Vagina (tissue), 2 donors: ENCODE data around the gene NDST1.

ENCODE experiments used
- POLR2A ChIP-seq, 2 donors: fragments of 450-650 bp; IDR thresholded peaks; one replicate each; pipeline ENCODE4 v1.6.1; 2017; ENCODE audit warnings: antibody characterized with exemption in 2 of 2, mild to moderate bottlenecking in 2 of 2, moderate library complexity in 2 of 2
- POLR2AphosphoS5 ChIP-seq, 2 donors: sonication (generic); formaldehyde crosslinking; IDR thresholded peaks; one replicate each; pipeline ENCODE4 v1.9.0; 2017; ENCODE audit warnings: antibody characterized with exemption in 2 of 2, mild to moderate bottlenecking in 2 of 2, low read depth in 1 of 2; ENCODE audit not compliant: insufficient read depth in 1 of 2
- TF ChIP-seq, protein P1 (sequence below), 3 experiments: fragments of 450-650 bp in 2 of 3; fragments of 200-600 bp in 1 of 3; sonication (generic) in 1 of 3; IDR thresholded peaks; one replicate each; pipeline ENCODE4 v1.5.1; 2017 to 2019; ENCODE audit warnings: antibody characterized with exemption in 3 of 3, mild to moderate bottlenecking in 2 of 3, moderate library complexity in 2 of 3

DNA sequence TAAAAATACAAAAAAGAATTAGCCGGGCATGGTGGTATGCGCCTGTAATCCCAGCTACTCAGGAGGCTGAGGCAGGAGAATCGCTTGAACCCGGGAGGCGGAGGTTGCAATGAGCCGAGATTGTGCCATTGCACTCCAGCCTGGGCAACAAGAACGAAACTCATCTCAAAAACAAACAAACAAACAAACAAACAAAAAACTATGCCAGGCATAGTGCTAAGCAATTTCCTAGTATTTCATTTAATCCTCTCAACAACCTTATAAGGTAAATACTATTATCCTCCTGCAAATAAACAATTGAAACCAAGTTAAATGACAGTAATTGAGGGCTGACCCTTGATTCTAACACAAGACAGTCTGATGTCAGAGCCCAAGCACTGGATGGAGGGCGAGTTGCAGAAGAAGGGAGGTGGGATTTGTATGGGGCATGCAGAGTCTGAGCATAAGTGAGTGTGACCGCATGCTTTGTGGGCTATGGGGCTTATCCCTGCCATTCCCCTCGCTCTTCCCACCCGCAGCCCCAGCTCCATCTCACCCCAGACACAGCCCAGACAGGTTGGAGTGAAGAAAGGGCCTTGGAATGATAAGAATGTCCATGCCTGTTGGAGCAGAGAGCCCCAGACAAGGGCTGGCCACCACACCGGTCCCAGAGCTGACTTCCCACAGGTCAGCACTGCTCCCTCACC, 34.1 kb upstream of the NDST1 start:
- TF ChIP-seq, protein P1, sequence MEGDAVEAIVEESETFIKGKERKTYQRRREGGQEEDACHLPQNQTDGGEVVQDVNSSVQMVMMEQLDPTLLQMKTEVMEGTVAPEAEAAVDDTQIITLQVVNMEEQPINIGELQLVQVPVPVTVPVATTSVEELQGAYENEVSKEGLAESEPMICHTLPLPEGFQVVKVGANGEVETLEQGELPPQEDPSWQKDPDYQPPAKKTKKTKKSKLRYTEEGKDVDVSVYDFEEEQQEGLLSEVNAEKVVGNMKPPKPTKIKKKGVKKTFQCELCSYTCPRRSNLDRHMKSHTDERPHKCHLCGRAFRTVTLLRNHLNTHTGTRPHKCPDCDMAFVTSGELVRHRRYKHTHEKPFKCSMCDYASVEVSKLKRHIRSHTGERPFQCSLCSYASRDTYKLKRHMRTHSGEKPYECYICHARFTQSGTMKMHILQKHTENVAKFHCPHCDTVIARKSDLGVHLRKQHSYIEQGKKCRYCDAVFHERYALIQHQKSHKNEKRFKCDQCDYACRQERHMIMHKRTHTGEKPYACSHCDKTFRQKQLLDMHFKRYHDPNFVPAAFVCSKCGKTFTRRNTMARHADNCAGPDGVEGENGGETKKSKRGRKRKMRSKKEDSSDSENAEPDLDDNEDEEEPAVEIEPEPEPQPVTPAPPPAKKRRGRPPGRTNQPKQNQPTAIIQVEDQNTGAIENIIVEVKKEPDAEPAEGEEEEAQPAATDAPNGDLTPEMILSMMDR (IDR thresholded peaks at IDR 0.05), result no peak
- TF ChIP-seq POLR2AphosphoS5 (IDR thresholded peaks at IDR 0.05; ENCODE audit: insufficient read depth in 1 of 2, low read depth in 1 of 2) (no peak), POLR2A (IDR thresholded peaks at IDR 0.05) (no peak)
